Naive thymus-derived CD4-positive, alpha-beta T cell (primary cell): ENCODE results near the gene EIPR1. TPM values are rescaled to one million over a fixed set of nuclear protein-coding genes. Genes with fewer than 3 reads are reported as not detected.

ENCODE experiments used
- ATAC-seq: fragments of 150-1000 bp; cut with Tn5 transposase; 2 replicates; pipeline ENCODE4 v1.10.0; 2021; ENCODE audit warnings: mild to moderate bottlenecking, moderate library complexity
- CTCF ChIA-PET: fragments of 350-600 bp; sonication (Branson Sonifier 250); formaldehyde crosslinking; loops from one replicate; lab custom pipeline; 2021; ENCODE audit warnings: antibody characterized with exemption; lab: Charles Lee
- POLR2A ChIA-PET: fragments of 350-600 bp; sonication (Branson Sonifier 250); formaldehyde crosslinking; loops from one replicate; lab custom pipeline; 2021; ENCODE audit warnings: antibody characterized with exemption, inconsistent platforms; lab: Charles Lee
- DNase-seq, 9 donors: peaks; one replicate each; pipeline versions ENCODE4 v3.0.0 to v3.0.0-alpha.2; 2020 to 2022; ENCODE audit warnings: mixed read lengths in 1 of 9
- H3K27ac ChIP-seq: one replicate; pipeline ENCODE4 v1.7.0; 2013; ENCODE audit warnings: mild to moderate bottlenecking, low read depth, low read length, moderate library complexity
- H3K27me3 ChIP-seq, 2 donors: one replicate each; pipeline ENCODE4 v1.7.0; 2013; ENCODE audit warnings: low read length in 2 of 2, mild to moderate bottlenecking in 2 of 2, moderate library complexity in 2 of 2; ENCODE audit not compliant: control insufficient read depth in 2 of 2, insufficient read depth in 2 of 2
- H3K36me3 ChIP-seq, 3 experiments: 1 replicate in 2 of 3; 2 replicates in 1 of 3; pipeline ENCODE4 v1.7.0; 2013; ENCODE audit warnings: low read length in 3 of 3, mild to moderate bottlenecking in 3 of 3, moderate library complexity in 1 of 3; ENCODE audit not compliant: insufficient read depth in 3 of 3, control insufficient read depth in 2 of 3
- H3K4me1 ChIP-seq, 2 donors: one replicate each; pipeline ENCODE4 v1.7.0; 2013; ENCODE audit warnings: low read length in 2 of 2, mild to moderate bottlenecking in 2 of 2, moderate library complexity in 1 of 2; ENCODE audit not compliant: control insufficient read depth in 2 of 2, insufficient read depth in 2 of 2
- H3K4me3 ChIP-seq: 2 replicates; pipeline ENCODE4 v1.7.0; 2013; ENCODE audit warnings: mild to moderate bottlenecking, low read length
- H3K9me3 ChIP-seq, 3 experiments: 1 replicate in 2 of 3; 2 replicates in 1 of 3; pipeline ENCODE4 v1.7.0; 2013; ENCODE audit warnings: low read length in 3 of 3; ENCODE audit not compliant: control insufficient read depth in 2 of 3
- H3K27ac Mint-ChIP-seq, 9 donors: one replicate each; pipeline ENCODE4 v1.8.0; 2020 to 2022; ENCODE audit warnings: mixed read lengths in 9 of 9, mild to moderate bottlenecking in 8 of 9, moderate library complexity in 5 of 9, inconsistent platforms in 2 of 9
- H3K27me3 Mint-ChIP-seq, 5 donors: one replicate each; pipeline ENCODE4 v1.8.0; 2021 to 2022; ENCODE audit warnings: mixed read lengths in 5 of 5, mild to moderate bottlenecking in 1 of 5
- H3K36me3 Mint-ChIP-seq, 5 donors: one replicate each; pipeline ENCODE4 v1.8.0; 2020 to 2022; ENCODE audit warnings: mixed read lengths in 5 of 5, mild to moderate bottlenecking in 3 of 5, inconsistent platforms in 1 of 5
- H3K4me1 Mint-ChIP-seq, 7 donors: one replicate each; pipeline ENCODE4 v1.8.0; 2020 to 2022; ENCODE audit warnings: mixed read lengths in 7 of 7, mild to moderate bottlenecking in 3 of 7, inconsistent platforms in 1 of 7
- H3K4me3 Mint-ChIP-seq, 10 donors: one replicate each; pipeline ENCODE4 v1.8.0; 2020 to 2022; ENCODE audit warnings: mild to moderate bottlenecking in 10 of 10, mixed read lengths in 10 of 10, moderate library complexity in 6 of 10, inconsistent platforms in 2 of 10
- H3K9me3 Mint-ChIP-seq, 11 donors: one replicate each; pipeline ENCODE4 v1.8.0; 2020 to 2022; ENCODE audit warnings: mixed read lengths in 11 of 11, mild to moderate bottlenecking in 4 of 11, inconsistent platforms in 1 of 11, moderate library complexity in 1 of 11
- intact Hi-C, 2 donors: fragments of 100-400 bp; cut with micrococcal nuclease; formaldehyde crosslinking; loops; one replicate each; pipeline ENCODE4 v1.15.1; 2023
- polyA plus RNA-seq, 2 donors: library from polyadenylated mRNA; unstranded; fragments of 300-500 nt; fragmentation: Illumina TruSeq; gene quantifications; one replicate each; pipeline ENCODE4 v1.2.3, GENCODE V29; 2021
- total RNA-seq, 6 experiments: library from RNA in 5 of 6; stranded (reverse) in 5 of 6; gene quantifications; 1 replicate in 5 of 6; 2 replicates in 1 of 6; pipeline ENCODE4 v1.2.3 and lab custom pipeline; 2021 to 2026

EIPR1 gene
- total and polyA plus RNA-seq, 7 experiments from 2014 or later: 24.4 to 46.2 (median 27.3) TPM

GRCh38 chr2:3348767-3349166 is 28.9 kb downstream of the EIPR1 start:
- POLR2A ChIA-PET: no interaction called here
- intact Hi-C loops: no loop called here
- ATAC-seq (no peak), DNase-seq (no peak)
- peaks cover 0 to 11% (median 3%) of the 10 kb centered on the region in 7 donors for H3K4me1 Mint-ChIP-seq
- H3K9me3 Mint-ChIP-seq: peaks cover 3 to 21% (median 10%) of the 10 kb centered on the region in 11 donors
- Histone ChIP-seq H3K4me3 (no peak overlapping the region), H3K9me3 (peaks cover 0 to 6% (median 0%) of the 10 kb centered on the region in 3 experiments), H3K27ac (no peak overlapping the region), H3K27me3 (no peaks in the 10 kb centered on the region), H3K36me3 (peaks cover 0 to 50% (median under 1%) of the 10 kb centered on the region in 3 experiments), H3K4me1 (no peaks in the 10 kb centered on the region)
- CTCF ChIA-PET: interaction anchor here (0.7 kb wide), 1 partner anchor 75 kb away, joined by 3 read pairs; no protein-coding TSS in a partner anchor
- H3K36me3 Mint-ChIP-seq: peaks cover 30 to 67% (median 53%) of the 10 kb centered on the region in 5 donors
- no peaks in the 10 kb centered on the region for H3K27me3 Mint-ChIP-seq
- H3K4me3 Mint-ChIP-seq: no peak overlapping the region
- H3K27ac Mint-ChIP-seq: no peak overlapping the region

GRCh38 chr2:3345621-3346020 is 32.0 kb downstream of the EIPR1 start:
- intact Hi-C loops: no loop called here
- POLR2A ChIA-PET: no interaction called here
- H3K27ac Mint-ChIP-seq: no peak overlapping the region
- H3K36me3 Mint-ChIP-seq: peaks cover 24 to 44% (median 33%) of the 10 kb centered on the region in 5 donors
- Histone ChIP-seq H3K9me3 (no peaks in the 10 kb centered on the region), H3K27ac (no peak overlapping the region), H3K27me3 (no peaks in the 10 kb centered on the region), H3K36me3 (peaks cover 0 to 34% (median 0%) of the 10 kb centered on the region in 3 experiments), H3K4me1 (no peaks in the 10 kb centered on the region), H3K4me3 (no peak overlapping the region)
- H3K4me3 Mint-ChIP-seq: no peak overlapping the region
- peaks cover 0 to 16% (median 4%) of the 10 kb centered on the region in 7 donors for H3K4me1 Mint-ChIP-seq
- DNase-seq: no peak
- H3K9me3 Mint-ChIP-seq: peaks cover 0 to 8% (median 4%) of the 10 kb centered on the region in 11 donors
- ATAC-seq: no peak
- H3K27me3 Mint-ChIP-seq: no peaks in the 10 kb centered on the region
- CTCF ChIA-PET: no interaction called here

DNA sequence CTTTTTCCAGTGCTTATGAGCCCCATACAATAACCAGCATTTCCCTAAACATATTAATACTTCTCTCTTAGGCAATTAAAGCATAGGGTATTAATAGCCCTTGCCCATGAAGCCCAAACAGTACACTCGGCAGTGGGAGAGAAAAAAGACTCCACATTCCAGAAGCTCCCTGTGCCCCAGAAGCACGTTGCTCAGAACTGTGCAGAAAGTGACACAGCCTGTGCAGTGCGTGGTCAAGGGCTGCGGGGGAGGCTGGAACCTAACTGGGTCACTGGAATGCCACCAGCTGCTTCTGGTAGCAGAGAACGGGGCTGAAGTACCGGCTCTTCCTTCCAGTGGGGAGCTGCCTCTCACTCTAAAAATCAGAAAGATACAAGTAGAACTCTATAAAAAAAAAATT is 32.7 kb downstream of the EIPR1 start:
- ChIA-PET POLR2A (no interaction called here), CTCF (no interaction called here)
- no peak overlapping the region for H3K4me3 Mint-ChIP-seq
- intact Hi-C loops: no loop called here
- no peak for ATAC-seq
- H3K27me3 ChIP-seq: no peaks in the 10 kb centered on the region
- H3K27ac Mint-ChIP-seq: no peak overlapping the region
- H3K27ac ChIP-seq: no peak overlapping the region
- H3K4me3 ChIP-seq: no peak overlapping the region
- peaks cover 20 to 41% (median 29%) of the 10 kb centered on the region in 5 donors for H3K36me3 Mint-ChIP-seq
- peaks cover 0 to 16% (median 4%) of the 10 kb centered on the region in 7 donors for H3K4me1 Mint-ChIP-seq
- no peaks in the 10 kb centered on the region for H3K4me1 ChIP-seq
- DNase-seq: no peak
- H3K9me3 ChIP-seq: no peaks in the 10 kb centered on the region
- H3K9me3 Mint-ChIP-seq: peaks cover 0 to 4% (median 0%) of the 10 kb centered on the region in 11 donors
- H3K27me3 Mint-ChIP-seq: no peaks in the 10 kb centered on the region
- H3K36me3 ChIP-seq: peaks cover 0 to 34% (median 0%) of the 10 kb centered on the region in 3 experiments

DNA sequence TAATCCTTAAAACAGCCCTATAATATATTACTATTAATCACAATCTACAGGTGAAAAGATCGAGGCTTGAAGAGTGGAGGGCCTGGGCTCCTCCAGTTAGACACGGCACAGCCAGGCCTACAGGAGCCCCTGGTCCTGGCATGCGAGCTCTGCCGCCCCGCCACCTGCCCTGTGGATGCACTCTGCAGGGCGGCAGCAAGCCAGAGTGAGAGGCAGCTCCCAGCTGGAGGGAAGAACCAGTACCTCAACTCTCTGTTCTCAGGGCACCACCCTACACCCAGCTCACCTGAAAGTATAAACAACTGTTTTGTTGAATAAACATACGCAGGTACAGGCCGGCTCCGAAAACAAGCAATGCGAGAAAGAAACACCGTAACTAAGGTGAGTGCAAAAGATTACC is 34.6 kb downstream of the EIPR1 start:
- no peaks in the 10 kb centered on the region for H3K9me3 ChIP-seq
- POLR2A ChIA-PET: interaction anchor here (0.5 kb wide), 1 partner anchor 39 kb away, joined by 3 read pairs; no protein-coding TSS in a partner anchor
- H3K4me1 ChIP-seq: no peaks in the 10 kb centered on the region
- DNase-seq: no peak
- no peak overlapping the region for H3K4me3 Mint-ChIP-seq
- H3K9me3 Mint-ChIP-seq: peaks cover 0 to 4% (median 0%) of the 10 kb centered on the region in 11 donors
- H3K27ac Mint-ChIP-seq: no peak overlapping the region
- H3K27me3 Mint-ChIP-seq: no peaks in the 10 kb centered on the region
- peaks cover 15 to 37% (median 26%) of the 10 kb centered on the region in 5 donors for H3K36me3 Mint-ChIP-seq
- no peaks in the 10 kb centered on the region for H3K27me3 ChIP-seq
- H3K4me3 ChIP-seq: no peak overlapping the region
- CTCF ChIA-PET: no interaction called here
- H3K27ac ChIP-seq: no peak overlapping the region
- H3K4me1 Mint-ChIP-seq: peaks cover 0 to 16% (median 4%) of the 10 kb centered on the region in 7 donors
- H3K36me3 ChIP-seq: peaks cover 0 to 22% (median 0%) of the 10 kb centered on the region in 3 experiments
- intact Hi-C loops: no loop called here
- ATAC-seq: no peak

GRCh38 chr2:3342324-3342723 is 35.3 kb downstream of the EIPR1 start:
- ChIA-PET CTCF (no interaction called here), POLR2A (no interaction called here)
- H3K27me3 ChIP-seq: no peaks in the 10 kb centered on the region
- peaks cover 0 to 15% (median 0%) of the 10 kb centered on the region in 3 experiments for H3K36me3 ChIP-seq
- H3K4me1 ChIP-seq: no peaks in the 10 kb centered on the region
- peaks cover 0 to 3% (median 0%) of the 10 kb centered on the region in 11 donors for H3K9me3 Mint-ChIP-seq
- ATAC-seq (no peak), DNase-seq (no peak)
- peaks cover 12 to 37% (median 21%) of the 10 kb centered on the region in 5 donors for H3K36me3 Mint-ChIP-seq
- no peak overlapping the region for H3K4me3 ChIP-seq
- H3K27me3 Mint-ChIP-seq: no peaks in the 10 kb centered on the region
- no peak overlapping the region for H3K27ac Mint-ChIP-seq
- peaks cover 0 to 12% (median 4%) of the 10 kb centered on the region in 7 donors for H3K4me1 Mint-ChIP-seq
- intact Hi-C loops: no loop called here
- H3K4me3 Mint-ChIP-seq: no peak overlapping the region
- no peaks in the 10 kb centered on the region for H3K9me3 ChIP-seq
- H3K27ac ChIP-seq: no peak overlapping the region

- ChIA-PET POLR2A (no interaction called here), CTCF (no interaction called here)
- peaks cover 0 to 5% (median 1%) of the 10 kb centered on the region in 7 donors for H3K4me1 Mint-ChIP-seq
- no peak overlapping the region for H3K27ac ChIP-seq
- DNase-seq: no peak
- no peak overlapping the region for H3K4me3 Mint-ChIP-seq
- H3K4me1 ChIP-seq: no peaks in the 10 kb centered on the region
- H3K27me3 ChIP-seq: no peaks in the 10 kb centered on the region
- no peak overlapping the region for H3K27ac Mint-ChIP-seq
- H3K36me3 Mint-ChIP-seq: peaks cover 5 to 31% (median 16%) of the 10 kb centered on the region in 5 donors
- ATAC-seq: no peak
- H3K9me3 ChIP-seq: no peaks in the 10 kb centered on the region
- no peak overlapping the region for H3K4me3 ChIP-seq
- H3K9me3 Mint-ChIP-seq: peaks cover 0 to under 1% (median 0%) of the 10 kb centered on the region in 11 donors
- H3K36me3 ChIP-seq: peaks cover 0 to 9% (median 0%) of the 10 kb centered on the region in 3 experiments
- no peaks in the 10 kb centered on the region for H3K27me3 Mint-ChIP-seq
- intact Hi-C loops: no loop called here
These were observed 36.3 kb downstream of the EIPR1 start for GRCh38 chr2:3341336-3341735.

- ATAC-seq (no peak), DNase-seq (no peak)
- Mint-ChIP-seq H3K9me3 (no peaks in the 10 kb centered on the region), H3K4me3 (no peak overlapping the region), H3K36me3 (peaks cover 6 to 32% (median 21%) of the 10 kb centered on the region in 5 donors), H3K27me3 (no peaks in the 10 kb centered on the region), H3K4me1 (peaks cover 0 to 5% (median 0%) of the 10 kb centered on the region in 7 donors), H3K27ac (no peak overlapping the region)
- Histone ChIP-seq H3K27ac (no peak overlapping the region), H3K36me3 (peaks cover 0 to 11% (median 0%) of the 10 kb centered on the region in 3 experiments), H3K4me3 (no peak overlapping the region), H3K9me3 (no peaks in the 10 kb centered on the region), H3K27me3 (no peaks in the 10 kb centered on the region), H3K4me1 (no peaks in the 10 kb centered on the region)
- POLR2A ChIA-PET: no interaction called here
- CTCF ChIA-PET: no interaction called here
- intact Hi-C loops: no loop called here
These were observed 37.5 kb downstream of the EIPR1 start for GRCh38 chr2:3340144-3340543.
